Measurements from ENCODE around the gene TNFSF11.
"Not testable (repeated sequence)": the region's sequence is repeated elsewhere in the genome, so short reads cannot be mapped to it uniquely, and the experiment has no call there.

TNFSF11 gene

GRCh38 chr13:42574011-42574410 is at the start of gene TNFSF11:
TSS of gene TNFSF11 (plus strand) at chr13:42574152. CDS start at chr13:42574304, 152 bp downstream.
- DNase-seq: no peak

GRCh38 chr13:42524487-42525034 is 49.4 kb upstream of the TNFSF11 start:
- no peak for DNase-seq

- DNase-seq: no peak
Measured at GRCh38 chr13:42525035-42525504, 48.9 kb upstream of the TNFSF11 start.

GRCh38 chr13:42526276-42526675 is 47.7 kb upstream of the TNFSF11 start:
- DNase-seq: no peak

GRCh38 chr13:42526804-42527203 is 47.1 kb upstream of the TNFSF11 start:
- DNase-seq: no peak

GRCh38 chr13:42532561-42533335 is 41.2 kb upstream of the TNFSF11 start:
- no peak for DNase-seq

GRCh38 chr13:42533336-42533591 is 40.7 kb upstream of the TNFSF11 start:
- no peak for DNase-seq

- DNase-seq: no peak
Measured at GRCh38 chr13:42534785-42535184, 39.2 kb upstream of the TNFSF11 start.

- no peak for DNase-seq
Measured at GRCh38 chr13:42538996-42539395, 35.0 kb upstream of the TNFSF11 start.

- no peak for DNase-seq
Measured at GRCh38 chr13:42539670-42540069, 34.3 kb upstream of the TNFSF11 start.

- no peak for DNase-seq
Measured at GRCh38 chr13:42543215-42543797, 30.6 kb upstream of the TNFSF11 start.

GRCh38 chr13:42544246-42544926 is 29.6 kb upstream of the TNFSF11 start:
- DNase-seq: no peak

GRCh38 chr13:42545842-42546241 is 28.1 kb upstream of the TNFSF11 start:
- no peak for DNase-seq

GRCh38 chr13:42547612-42548011 is 26.3 kb upstream of the TNFSF11 start:
- DNase-seq: no peak

- DNase-seq: no peak
Measured at GRCh38 chr13:42548731-42549551, 25.0 kb upstream of the TNFSF11 start.

- no peak for DNase-seq
Measured at GRCh38 chr13:42549552-42549936, 24.4 kb upstream of the TNFSF11 start.

- DNase-seq: no peak
Measured at GRCh38 chr13:42551611-42552010, 22.3 kb upstream of the TNFSF11 start.

GRCh38 chr13:42553098-42554046 is 20.6 kb upstream of the TNFSF11 start:
- no peak for DNase-seq

- no peak for DNase-seq
Measured at GRCh38 chr13:42559057-42559456, 14.9 kb upstream of the TNFSF11 start.

- DNase-seq: not testable (repeated sequence)
Measured at GRCh38 chr13:42559573-42560218, 14.3 kb upstream of the TNFSF11 start.

- DNase-seq: not testable (repeated sequence)
Measured at GRCh38 chr13:42560320-42560719, 13.6 kb upstream of the TNFSF11 start.

Data from NCI-H1417 (cell line).